HG03442 (cell line): ENCODE measurements around the gene C17orf78.
"Not testable (repeated sequence)": the region's sequence is repeated elsewhere in the genome, so short reads cannot be mapped to it uniquely, and the experiment has no call there.

Experiments
- ATAC-seq: cut with Tn5 transposase; IDR thresholded peaks from one replicate; pipeline ENCODE4 v1.9.1; 2021; ENCODE audit warnings: mild to moderate bottlenecking, moderate library complexity; ENCODE audit not compliant: unreplicated experiment

The C17orf78 gene

GRCh38 chr17:37430051-37430627 lies 54.4 kb downstream of the C17orf78 start:
- no peak for ATAC-seq

- ATAC-seq: no peak
These were observed 56.9 kb downstream of the C17orf78 start for GRCh38 chr17:37432671-37433070.

DNA sequence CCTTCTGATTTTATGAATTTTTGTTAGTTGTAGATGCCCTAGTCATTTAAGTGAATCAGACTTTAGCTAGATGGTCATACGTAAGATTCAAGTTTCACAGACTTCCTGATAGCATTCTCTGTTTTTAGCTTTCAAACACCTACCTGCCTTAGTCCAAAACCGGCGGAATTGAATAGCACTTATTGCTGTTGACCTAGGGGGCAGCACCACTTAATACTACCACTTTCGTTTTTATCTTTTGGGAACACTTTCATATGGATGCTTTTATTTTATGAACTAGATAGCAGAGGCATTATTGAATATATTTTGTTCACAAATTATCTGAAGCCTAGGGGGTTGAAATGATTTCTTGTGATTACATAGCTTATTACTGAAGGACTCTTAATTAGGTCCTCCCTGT lies 62.4 kb downstream of the C17orf78 start:
- ATAC-seq: no peak

DNA sequence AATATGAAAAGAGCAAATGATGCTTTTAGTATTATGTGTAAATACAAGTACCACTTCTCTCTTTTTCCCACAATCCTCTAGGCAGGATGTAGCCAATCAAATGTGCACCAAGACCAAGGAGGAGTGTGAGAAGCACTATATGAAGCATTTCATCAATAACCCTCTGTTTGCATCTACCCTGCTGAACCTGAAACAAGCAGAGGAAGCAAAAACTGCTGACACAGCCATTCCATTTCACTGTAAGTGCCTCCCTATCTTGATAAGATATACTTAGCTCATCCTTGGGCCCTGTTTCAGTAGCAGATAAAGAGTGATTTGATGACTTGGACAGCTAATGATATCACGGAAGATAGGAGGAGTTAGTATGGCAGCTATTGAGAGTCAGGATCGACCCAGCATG lies 64.6 kb downstream of the C17orf78 start:
- ATAC-seq: no peak

DNA sequence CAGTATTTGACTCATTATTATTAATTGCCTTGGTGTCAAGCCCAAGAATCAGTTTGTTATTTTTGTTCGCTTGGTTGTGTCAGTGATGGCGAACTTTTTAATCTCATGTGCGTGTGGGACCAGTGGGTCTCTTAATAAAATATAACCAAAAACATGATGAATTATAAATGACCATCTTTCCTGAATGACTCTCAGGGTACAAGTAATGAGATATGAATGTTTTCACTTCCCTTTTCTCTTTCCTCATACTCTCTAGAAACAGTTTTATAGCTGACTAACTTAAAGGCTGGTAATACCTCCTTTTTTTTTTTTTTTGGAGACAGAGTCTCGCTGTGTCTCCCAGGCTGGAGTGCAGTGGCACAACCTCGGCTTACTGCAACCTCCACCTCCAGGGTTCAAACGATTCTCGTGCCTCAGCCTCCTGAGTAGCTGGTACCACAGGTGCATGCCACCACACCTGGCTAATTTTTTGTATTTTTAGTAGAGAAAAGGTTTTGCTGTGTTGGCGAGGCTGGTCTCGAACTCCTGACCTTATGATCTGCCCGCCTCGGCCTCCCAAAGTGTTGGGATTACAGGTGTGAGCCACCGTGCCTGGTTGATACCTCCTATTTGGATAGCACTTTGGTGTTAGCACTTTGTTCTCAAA lies 65.7 kb downstream of the C17orf78 start:
- not testable (repeated sequence) for ATAC-seq
